Activated T-helper 2 cell treated with anti-CD3 and anti-CD28 coated beads, Interferon-gamma antibody, Interleukin-2, Interleukin-4, amounts not matched to agents 10 μg/mL and 5 μg/mL and 100 μg/mL, durations not matched to agents 14 hours and 24 hours and 36 hours (primary cell): ENCODE measurements around the gene TTLL10. TPM values are rescaled to one million over a fixed set of nuclear protein-coding genes. Genes with fewer than 3 reads are reported as not detected.
"Not testable (repeated sequence)": the region's sequence is repeated elsewhere in the genome, so short reads cannot be mapped to it uniquely, and the experiment has no call there.

Experiments used
- DNase-seq: peaks from one replicate; pipeline ENCODE4 v3.0.0; 2021; ENCODE audit warnings: low spot score
- H3K27ac Mint-ChIP-seq: one replicate; pipeline ENCODE4 v1.8.0; 2021; ENCODE audit warnings: mixed read lengths
- H3K27me3 Mint-ChIP-seq: one replicate; pipeline ENCODE4 v1.8.0; 2021; ENCODE audit warnings: low read depth, mixed read lengths
- H3K36me3 Mint-ChIP-seq: one replicate; pipeline ENCODE4 v1.8.0; 2021; ENCODE audit warnings: low read depth, mixed read lengths
- H3K4me1 Mint-ChIP-seq: one replicate; pipeline ENCODE4 v1.8.0; 2021; ENCODE audit warnings: low read depth, mixed read lengths
- H3K4me3 Mint-ChIP-seq: one replicate; pipeline ENCODE4 v1.8.0; 2021; ENCODE audit warnings: low read depth, mild to moderate bottlenecking, moderate library complexity, mixed read lengths
- H3K9me3 Mint-ChIP-seq: one replicate; pipeline ENCODE4 v1.8.0; 2021; ENCODE audit warnings: mixed read lengths
- intact Hi-C: fragments of 100-400 bp; cut with micrococcal nuclease; formaldehyde crosslinking; loops from one replicate; pipeline ENCODE4 v1.15.1; 2023
- total RNA-seq: library from RNA; stranded (reverse); gene quantifications from 2 replicates; pipeline ENCODE4 v1.2.3, GENCODE V29; 2022

TTLL10 gene
- total RNA-seq, 1 donor from 2014 or later = not detected

GRCh38 chr1:1182491-1183220 lies 9.0 kb downstream of the TTLL10 start:
- Mint-ChIP-seq H3K36me3 (no peaks in the 10 kb centered on the region), H3K4me3 (no peak overlapping the region), H3K9me3 (no peaks in the 10 kb centered on the region), H3K27ac (no peak overlapping the region), H3K27me3 (no peaks in the 10 kb centered on the region), H3K4me1 (no peaks in the 10 kb centered on the region)
- DNase-seq = no peak
- intact Hi-C loops = no loop called here

GRCh38 chr1:1183221-1183747 lies 9.6 kb downstream of the TTLL10 start:
- no peak overlapping the region for H3K27ac Mint-ChIP-seq
- no peaks in the 10 kb centered on the region for H3K36me3 Mint-ChIP-seq
- no peaks in the 10 kb centered on the region for H3K4me1 Mint-ChIP-seq
- DNase-seq = no peak
- H3K4me3 Mint-ChIP-seq = no peak overlapping the region
- H3K27me3 Mint-ChIP-seq = peaks cover 3% of the 10 kb centered on the region
- no peaks in the 10 kb centered on the region for H3K9me3 Mint-ChIP-seq
- intact Hi-C loops = no loop called here

DNA sequence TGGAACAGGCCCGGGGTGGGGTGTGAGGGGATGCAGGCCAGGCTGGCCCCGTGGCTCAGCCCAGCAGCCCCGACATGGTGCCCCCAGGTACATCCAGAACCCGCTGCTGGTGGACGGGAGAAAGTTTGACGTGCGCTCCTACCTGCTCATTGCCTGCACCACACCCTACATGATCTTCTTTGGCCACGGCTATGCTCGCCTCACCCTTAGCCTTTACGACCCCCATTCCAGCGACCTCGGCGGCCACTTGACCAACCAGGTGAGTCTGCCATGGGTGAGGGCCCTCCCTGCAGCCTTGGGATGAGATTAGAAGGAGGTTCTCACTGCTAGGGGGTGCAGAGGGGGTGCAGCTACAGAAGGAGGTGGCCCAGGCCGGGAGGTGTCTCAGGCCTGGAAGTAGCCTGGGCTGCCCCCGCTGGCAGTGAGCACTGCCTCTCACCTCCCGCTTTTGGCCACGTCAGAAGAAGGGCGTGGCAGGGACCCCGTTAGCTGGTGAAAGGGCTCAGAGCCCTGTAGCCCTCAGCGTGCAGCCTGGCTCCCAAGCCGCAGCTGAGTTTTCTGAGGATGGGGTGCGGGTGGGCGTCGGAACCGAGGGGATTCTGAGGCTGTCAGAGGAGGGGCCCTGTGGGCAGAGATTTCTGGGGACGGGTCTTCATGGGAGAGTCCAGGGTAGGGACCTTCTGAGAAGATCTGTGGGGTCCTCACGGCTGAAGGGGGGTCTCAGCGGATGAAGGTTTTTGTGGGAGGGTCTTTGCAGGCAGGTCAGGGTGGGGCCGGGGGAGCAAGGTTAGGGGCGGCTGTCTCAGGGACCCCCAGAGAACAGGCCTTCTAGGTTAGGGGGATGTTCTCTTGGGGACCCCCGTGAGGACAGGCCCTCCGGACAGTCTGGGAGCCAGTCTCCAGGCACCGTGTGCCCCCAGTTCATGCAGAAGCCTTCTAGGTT lies 10.4 kb downstream of the TTLL10 start:
- Mint-ChIP-seq H3K9me3 (no peaks in the 10 kb centered on the region), H3K27ac (no peak overlapping the region), H3K27me3 (peaks cover 6% of the 10 kb centered on the region), H3K36me3 (no peaks in the 10 kb centered on the region), H3K4me1 (no peaks in the 10 kb centered on the region), H3K4me3 (no peak overlapping the region)
- intact Hi-C loops = no loop called here
- DNase-seq = no peak

DNA sequence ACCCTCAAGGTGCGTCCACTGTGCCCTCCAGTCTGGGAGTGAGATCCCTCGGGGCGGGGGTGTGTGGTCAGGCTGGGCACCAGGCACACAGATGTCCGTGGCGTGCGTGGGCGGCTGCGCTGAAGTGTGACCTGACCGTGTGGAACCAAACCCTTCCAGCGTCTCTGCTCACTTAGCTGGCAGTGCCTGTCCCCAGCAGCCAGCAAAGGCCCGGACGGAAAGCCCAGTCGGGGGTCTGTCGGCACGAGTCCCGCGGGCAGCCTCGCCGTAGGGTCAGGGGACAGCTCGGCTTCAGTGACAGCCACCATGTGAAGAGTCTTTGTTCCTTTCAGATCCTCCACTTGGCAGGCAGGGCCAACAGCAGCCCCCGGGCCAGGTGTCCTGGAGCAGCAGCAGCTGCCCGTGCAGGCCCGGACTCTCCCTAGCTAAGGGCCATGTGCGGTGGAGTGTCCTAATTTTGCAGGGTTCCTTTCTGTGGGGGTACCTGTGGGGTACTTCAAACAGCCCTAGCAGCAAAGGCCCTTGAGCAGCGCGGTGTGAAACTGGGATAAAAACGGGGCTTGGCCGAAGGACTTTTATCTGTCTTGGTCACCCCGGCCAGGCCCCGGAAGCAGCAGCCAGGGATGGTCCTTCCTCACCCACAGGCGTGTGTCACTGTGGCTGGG lies 11.6 kb downstream of the TTLL10 start:
- Mint-ChIP-seq H3K36me3 (no peaks in the 10 kb centered on the region), H3K4me1 (no peaks in the 10 kb centered on the region), H3K27ac (no peak overlapping the region), H3K4me3 (no peak overlapping the region), H3K9me3 (no peaks in the 10 kb centered on the region), H3K27me3 (peaks cover 12% of the 10 kb centered on the region)
- intact Hi-C loops = no loop called here
- no peak for DNase-seq

GRCh38 chr1:1187938-1188337 lies 14.3 kb downstream of the TTLL10 start:
- Mint-ChIP-seq H3K4me3 (no peak overlapping the region), H3K4me1 (no peaks in the 10 kb centered on the region), H3K27me3 (peaks cover 12% of the 10 kb centered on the region), H3K9me3 (peaks cover 6% of the 10 kb centered on the region), H3K27ac (no peak overlapping the region), H3K36me3 (no peaks in the 10 kb centered on the region)
- intact Hi-C loops = no loop called here
- DNase-seq = no peak

DNA sequence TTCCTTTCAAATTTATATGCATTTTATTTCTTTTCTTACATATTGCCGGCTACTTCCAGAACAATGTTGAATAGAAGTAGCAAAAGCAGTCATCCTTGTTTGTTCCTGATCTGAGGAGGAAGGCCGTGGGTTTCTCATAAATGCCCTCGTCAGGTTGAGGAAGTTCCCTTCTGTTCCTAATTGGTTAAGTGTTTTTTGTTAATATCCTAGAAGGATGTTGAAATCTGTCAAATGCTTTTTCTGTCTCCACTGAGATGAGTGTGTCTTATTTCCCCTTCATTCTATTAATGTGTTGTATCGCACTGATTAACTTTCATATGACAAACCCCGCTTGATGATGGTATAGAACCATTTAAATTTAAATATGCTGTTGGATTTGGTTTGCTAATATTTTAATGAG lies 15.4 kb downstream of the TTLL10 start:
- no peak for DNase-seq
- Mint-ChIP-seq H3K27ac (no peak overlapping the region), H3K9me3 (peaks cover 7% of the 10 kb centered on the region), H3K4me3 (no peak overlapping the region), H3K4me1 (no peaks in the 10 kb centered on the region), H3K27me3 (peaks cover 12% of the 10 kb centered on the region), H3K36me3 (peaks cover under 1% of the 10 kb centered on the region)
- intact Hi-C loops = no loop called here

DNA sequence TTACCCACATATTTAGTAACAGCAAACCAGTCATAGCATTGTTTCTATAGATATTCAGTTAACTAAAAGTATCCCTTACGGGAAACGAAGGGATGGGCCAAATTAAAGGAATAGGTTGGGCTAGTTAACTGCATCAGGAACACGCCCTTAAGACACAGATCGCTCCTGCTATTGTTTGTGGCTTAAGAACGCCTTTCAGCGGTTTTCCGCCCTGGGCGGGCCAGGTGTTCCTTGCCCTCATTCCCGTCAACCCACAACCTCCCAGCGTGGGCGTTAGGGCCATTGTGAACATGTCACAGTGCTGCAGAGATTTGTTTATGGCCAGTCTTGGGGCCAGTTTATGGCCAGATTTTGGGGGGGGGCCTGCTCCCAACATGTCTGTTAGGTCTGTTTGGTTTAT lies 18.1 kb downstream of the TTLL10 start:
- peaks cover 14% of the 10 kb centered on the region for H3K36me3 Mint-ChIP-seq
- H3K4me1 Mint-ChIP-seq = peaks cover 6% of the 10 kb centered on the region
- intact Hi-C loops = no loop called here
- peaks cover 21% of the 10 kb centered on the region for H3K9me3 Mint-ChIP-seq
- H3K27ac Mint-ChIP-seq = no peak overlapping the region
- H3K4me3 Mint-ChIP-seq = no peak overlapping the region
- no peak for DNase-seq
- H3K27me3 Mint-ChIP-seq = peaks cover 15% of the 10 kb centered on the region

GRCh38 chr1:1194723-1195122 lies 21.0 kb downstream of the TTLL10 start:
- peaks cover 5% of the 10 kb centered on the region for H3K27me3 Mint-ChIP-seq
- peaks cover 21% of the 10 kb centered on the region for H3K9me3 Mint-ChIP-seq
- DNase-seq = no peak
- peaks cover 6% of the 10 kb centered on the region for H3K4me1 Mint-ChIP-seq
- no peak overlapping the region for H3K4me3 Mint-ChIP-seq
- peaks cover 14% of the 10 kb centered on the region for H3K36me3 Mint-ChIP-seq
- H3K27ac Mint-ChIP-seq = no peak overlapping the region
- intact Hi-C loops = no loop called here

- intact Hi-C loops, H3K27me3 Mint-ChIP-seq, DNase-seq, H3K4me3 Mint-ChIP-seq, H3K4me1 Mint-ChIP-seq, H3K27ac Mint-ChIP-seq: not testable (repeated sequence)
- peaks cover 21% of the 10 kb centered on the region for H3K9me3 Mint-ChIP-seq
- peaks cover 14% of the 10 kb centered on the region for H3K36me3 Mint-ChIP-seq
These were observed 22.0 kb downstream of the TTLL10 start for GRCh38 chr1:1195726-1196125.

- intact Hi-C loops = no loop called here
- H3K4me1 Mint-ChIP-seq = peaks cover 9% of the 10 kb centered on the region
- peaks cover 21% of the 10 kb centered on the region for H3K9me3 Mint-ChIP-seq
- H3K27ac Mint-ChIP-seq = no peak overlapping the region
- H3K36me3 Mint-ChIP-seq = peaks cover 14% of the 10 kb centered on the region
- no peak overlapping the region for H3K4me3 Mint-ChIP-seq
- H3K27me3 Mint-ChIP-seq = peaks cover 3% of the 10 kb centered on the region
- no peak for DNase-seq
These were observed 22.9 kb downstream of the TTLL10 start for GRCh38 chr1:1196431-1197187.

GRCh38 chr1:1197188-1197500 lies 23.5 kb downstream of the TTLL10 start:
- DNase-seq = no peak
- intact Hi-C loops = no loop called here
- H3K27ac Mint-ChIP-seq = no peak overlapping the region
- H3K4me3 Mint-ChIP-seq = no peak overlapping the region
- peaks cover 9% of the 10 kb centered on the region for H3K4me1 Mint-ChIP-seq
- H3K27me3 Mint-ChIP-seq = peaks cover 3% of the 10 kb centered on the region
- peaks cover 16% of the 10 kb centered on the region for H3K9me3 Mint-ChIP-seq
- H3K36me3 Mint-ChIP-seq = peaks cover 14% of the 10 kb centered on the region
